ENCODE results near the gene CD48.

The CD48 gene

DNA sequence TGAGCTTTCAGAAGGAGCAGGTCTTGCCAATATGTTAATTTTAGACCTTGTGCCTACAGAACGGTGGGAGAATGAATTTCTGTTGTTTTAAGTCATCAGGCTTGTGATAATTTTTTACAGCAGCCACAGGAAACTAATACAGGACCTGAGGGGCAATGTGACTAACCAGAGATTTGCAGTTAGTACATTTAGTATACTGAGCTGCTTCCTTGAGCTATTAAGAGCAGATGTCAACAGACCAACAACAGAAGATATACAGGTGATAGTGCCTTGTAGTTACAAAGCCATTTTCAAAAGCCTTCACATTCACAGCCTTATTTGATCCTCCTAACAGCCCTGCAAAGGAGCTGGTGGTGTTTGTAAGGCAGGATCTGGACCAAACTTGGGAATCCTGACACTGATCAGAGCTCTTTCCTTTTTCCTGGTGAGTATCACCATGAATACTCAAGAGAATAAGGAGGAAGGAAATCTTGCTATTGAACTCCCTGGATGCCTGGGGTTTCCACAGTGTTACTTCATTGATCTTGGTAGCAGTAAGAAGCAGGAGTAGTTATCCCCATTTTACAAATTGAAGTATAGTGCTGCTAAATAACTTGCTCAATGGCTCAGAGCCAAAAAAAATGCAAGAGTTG lies 60.1 kb downstream of the CD48 start:
- DNase-seq, result no peak

DNA sequence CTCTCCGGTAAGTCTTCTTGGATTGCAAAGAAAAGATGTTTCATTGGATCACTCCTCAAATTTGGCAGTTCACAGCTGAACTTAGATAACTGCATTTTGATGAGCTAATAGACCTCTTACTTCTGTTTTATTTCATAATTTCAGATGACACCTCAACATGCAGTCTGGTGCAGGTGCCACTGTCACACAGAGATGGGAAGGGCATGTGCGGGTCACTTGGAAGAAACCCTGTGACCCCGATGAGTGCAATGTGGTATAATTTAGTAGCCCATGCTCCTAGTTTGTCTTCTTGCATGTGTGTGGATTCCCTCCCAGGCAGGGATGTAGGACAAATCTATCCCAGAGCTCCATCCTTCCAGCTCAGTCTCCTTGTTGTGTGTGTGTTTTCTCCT lies 64.3 kb downstream of the CD48 start:
- no peak for DNase-seq

DNA sequence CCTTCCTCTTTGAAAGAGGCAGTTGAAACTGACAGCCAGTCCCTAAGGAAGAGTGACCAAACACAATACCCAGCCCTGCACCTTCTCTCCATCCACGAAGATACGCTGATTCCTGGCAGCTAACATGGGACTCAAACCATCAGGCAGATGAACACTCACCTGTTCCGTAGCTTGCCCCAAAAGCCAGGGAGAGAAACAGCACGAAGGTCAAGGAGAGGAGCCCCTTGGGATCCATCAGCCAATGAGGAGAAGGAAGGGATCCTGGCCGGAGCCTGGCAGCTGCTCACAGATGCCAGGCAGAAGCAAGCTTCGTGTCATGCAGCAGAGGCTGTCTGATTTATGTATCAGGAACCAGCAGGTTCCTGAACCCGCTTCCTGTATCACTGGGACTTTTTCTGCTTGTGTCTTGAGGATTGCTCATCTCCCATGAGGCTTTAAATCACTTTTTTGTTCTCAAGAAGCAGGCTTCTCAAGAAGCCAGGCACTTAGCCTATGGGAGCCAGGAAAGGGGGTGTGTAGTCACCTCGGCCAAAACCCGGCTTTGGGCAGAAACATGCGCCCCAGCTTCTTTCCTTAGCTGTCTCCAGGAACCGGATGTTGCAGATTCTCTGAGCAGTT lies 64.8 kb downstream of the CD48 start, which contains the start of gene SLAMF1:
SLAMF1 (minus strand) TSS at position 334 of the 618 bp plus-strand sequence; CDS start at position 235, 99 bp downstream.
- no peak for DNase-seq

DNA sequence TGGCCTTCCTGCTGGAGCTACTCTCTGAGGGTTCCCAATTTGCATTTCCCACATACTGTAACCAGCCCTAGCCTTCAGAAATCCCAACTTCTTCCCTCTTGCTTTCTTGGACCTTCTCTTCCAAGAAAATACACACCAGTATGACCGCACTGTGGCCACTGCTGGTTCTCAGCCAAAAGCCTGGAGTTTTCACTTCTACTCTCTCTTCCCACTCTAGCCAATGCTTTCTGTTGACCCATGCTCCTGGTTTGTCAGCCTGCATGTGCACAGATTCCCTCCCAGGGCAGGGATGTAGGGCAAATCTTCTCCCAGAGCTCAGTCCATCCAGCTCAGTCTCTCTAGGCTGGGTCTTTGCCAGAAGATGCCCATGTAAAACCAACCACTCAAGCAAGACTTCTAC lies 65.4 kb downstream of the CD48 start:
- DNase-seq, result no peak

DNA sequence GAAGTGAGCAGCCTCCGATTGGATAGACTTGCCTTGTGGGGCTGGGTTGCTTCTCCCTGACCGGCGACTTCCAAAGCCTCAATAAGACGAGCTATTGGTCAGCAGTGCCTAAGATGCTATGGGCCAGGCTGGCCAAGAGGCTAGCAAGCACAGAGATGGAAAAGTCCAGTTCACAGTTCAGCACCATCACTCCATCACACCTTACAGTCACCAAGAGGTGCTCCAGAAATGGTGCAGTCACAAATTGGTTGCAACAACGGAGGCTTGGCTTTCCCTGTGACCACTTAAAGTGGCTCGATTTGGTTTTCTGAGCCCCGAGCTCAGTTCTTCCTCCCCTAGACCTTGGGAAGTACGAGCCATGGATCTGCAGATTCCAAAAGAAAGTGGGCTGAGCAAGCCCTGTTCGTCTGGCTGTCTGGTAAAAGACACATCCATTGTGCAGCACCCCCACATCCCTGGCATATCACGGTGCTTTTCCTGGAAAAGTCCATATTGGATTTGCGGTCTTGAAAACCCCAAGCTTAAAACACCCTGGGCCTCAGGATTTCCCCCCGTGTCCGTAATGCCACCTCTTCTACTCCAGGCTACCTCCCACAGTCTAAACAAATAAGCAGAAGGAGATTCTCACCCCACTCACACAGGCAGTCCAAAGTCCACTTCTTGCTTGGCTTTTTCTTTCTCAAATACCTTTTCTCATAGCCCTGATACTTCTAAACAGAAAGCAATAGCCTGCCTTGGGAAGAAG lies 66.1 kb downstream of the CD48 start:
- no peak for DNase-seq

DNA sequence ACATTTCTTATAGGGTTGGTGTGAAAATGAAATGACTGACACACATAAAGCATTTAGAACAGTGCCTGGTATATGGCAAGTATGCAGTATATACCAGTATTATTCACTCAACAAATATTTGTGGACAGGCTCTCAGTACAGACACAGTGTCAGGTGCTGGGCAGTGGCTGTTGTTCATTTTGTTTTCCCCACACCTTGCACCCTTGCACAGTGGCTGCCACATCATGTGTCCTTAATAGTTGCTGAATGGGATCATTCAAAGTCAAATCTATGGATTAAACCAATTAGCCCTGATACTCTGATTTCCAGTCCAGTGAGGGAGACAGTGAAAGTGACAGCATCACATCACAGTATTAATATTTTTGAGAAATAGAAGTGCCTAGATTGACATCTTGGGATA lies 67.2 kb downstream of the CD48 start:
- DNase-seq, result no peak

DNA sequence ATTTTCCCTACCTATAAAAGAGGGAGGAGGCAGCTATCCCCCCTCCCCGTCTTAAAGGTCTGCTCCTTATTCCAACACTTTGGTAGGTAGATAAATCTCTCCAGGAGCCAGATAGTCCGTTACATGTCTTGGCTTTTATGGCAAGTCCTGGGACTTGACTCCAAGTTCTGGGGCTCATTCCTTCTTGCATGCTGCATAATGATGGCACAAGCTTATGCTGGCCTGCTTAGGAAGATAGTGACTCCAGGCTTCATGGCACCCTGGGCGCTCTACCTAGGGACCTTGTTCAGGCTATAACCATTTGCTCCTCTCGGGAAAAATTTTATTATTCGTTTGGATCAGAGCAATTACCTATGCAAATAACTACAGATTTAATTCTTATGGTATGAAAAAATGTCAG lies 68.5 kb downstream of the CD48 start:
- no peak for DNase-seq

DNA sequence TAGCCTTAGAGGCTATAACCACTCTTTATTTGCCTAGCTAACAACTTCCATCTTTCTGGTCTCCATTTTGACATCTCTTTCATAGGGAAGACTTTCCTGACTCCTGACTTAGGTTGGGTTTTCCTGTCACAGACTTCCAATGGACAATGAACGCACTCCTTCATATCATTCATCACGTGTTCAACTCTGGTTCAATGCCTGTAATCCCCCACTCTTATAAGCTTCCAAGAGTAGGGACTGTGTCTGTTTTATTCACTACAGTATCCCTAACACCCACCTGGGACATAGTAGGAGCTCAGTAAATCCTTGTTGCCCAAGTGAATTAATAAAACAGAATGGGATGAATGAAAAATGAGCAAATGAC lies 69.4 kb downstream of the CD48 start:
- DNase-seq, result no peak

DNA sequence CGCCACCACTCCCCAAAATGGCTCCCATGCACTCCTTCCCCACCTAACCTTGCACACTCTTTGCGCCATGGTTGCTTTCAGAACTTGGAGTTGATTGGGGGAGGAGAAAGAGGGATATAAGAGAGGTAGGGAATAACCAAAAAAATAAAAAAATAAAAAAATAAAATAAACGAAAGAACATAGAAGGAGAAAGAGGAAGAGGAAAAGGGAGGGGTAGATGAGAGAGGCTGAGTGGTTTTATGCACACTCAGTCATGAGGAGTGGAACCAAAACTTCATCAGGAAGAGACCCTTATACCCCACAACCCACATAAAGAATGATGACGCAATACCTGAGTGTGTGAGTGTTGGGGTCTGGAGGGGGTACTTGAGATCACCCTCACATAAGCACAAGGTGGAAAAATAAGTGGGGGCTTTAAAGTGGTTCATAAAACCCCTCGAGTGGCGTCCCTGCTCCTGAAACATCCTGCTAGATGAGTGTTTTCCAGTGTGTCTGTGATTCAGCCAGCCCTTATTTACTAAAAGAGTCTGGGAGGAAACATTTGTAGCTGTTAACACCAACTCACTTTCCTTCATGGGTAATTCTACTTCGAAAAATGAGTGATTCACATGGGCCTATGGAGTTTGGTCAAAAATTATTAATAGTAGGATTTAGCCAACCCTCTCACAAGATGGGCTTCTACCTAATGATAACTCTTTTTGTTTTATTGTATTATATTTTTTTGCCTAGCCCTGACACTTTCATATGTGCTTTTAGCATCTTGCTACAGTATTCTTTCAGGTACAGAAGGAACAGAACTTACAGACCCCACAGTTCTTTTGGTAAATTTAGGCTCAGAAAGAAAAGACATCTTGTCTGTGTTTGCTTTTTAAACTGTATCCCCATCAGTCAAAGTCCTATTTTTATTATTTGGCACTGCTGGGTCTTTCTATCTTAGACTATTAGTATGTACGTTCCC lies 70.0 kb downstream of the CD48 start:
- no peak for DNase-seq

DNA sequence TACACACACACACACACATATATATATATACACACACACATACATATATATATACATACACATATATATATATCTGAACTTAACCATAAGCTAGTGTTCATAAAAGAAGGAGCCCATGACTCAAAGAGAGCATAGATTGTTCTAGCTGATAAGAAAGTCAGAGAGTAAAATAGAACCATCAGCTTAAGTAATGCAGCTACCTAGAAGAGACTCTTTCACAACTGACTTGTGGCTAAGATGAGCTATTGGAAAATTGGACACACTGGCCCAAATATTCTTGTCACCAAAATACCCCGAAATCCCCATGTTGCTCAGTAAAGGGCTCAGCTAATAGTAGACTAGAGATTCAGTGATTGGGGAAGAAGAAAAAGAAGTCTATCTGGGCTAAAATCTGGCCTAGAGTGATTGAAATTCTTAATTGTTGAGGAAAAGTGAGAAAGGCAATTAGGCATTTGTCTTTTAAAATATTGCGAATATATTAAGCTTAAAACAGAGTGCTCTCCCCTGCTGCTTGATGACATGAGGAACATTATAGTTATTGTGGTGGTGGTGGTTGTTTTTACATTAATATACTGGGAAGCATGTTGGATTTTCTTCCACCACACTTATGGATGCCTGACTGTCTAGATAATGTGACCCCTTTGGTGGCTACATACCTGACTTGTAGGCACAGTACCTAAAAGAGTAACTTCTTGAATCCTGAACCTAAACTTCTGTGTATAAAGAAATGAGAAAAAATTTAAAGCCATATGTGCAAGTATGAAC lies 71.1 kb downstream of the CD48 start:
- no peak for DNase-seq

DNA sequence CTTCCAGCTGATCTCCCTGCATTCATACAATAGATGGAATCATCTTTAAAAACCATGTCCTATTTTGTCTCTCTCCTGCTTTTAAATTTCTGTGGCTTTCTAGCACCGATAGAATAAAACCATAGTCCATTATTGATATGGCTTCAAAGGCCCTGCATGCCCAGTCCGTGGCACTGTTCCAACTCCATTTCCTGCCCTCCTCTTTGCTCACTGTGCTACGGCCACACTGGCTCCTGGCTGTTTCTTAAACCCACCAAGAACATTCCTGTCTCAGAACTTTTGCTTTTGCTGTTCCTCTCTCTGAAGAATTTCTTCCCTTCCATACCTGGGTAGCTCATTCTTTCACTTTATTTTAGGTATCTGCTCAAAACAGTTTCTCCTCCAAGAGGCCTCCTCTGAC lies 72.0 kb downstream of the CD48 start:
- no peak for DNase-seq

DNA sequence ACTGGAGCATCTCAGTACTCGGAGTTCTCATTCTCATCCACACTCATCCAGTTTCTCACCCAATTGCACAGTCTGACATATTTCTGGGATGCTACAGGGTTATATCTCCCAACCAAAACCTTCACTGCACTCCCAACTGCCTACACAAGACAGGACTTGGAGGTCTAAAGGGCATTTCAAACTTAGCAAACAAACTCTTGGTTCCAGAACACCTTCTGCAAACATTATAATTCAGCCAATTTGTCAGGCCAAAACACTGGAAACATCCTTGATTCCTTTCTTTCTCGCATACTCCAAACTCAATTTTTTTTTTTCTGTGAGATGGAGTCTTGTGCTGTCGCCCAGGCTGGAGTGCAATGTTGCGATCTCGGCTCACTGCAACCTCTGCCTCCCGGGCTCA lies 72.7 kb downstream of the CD48 start:
- DNase-seq, result no peak

DNA sequence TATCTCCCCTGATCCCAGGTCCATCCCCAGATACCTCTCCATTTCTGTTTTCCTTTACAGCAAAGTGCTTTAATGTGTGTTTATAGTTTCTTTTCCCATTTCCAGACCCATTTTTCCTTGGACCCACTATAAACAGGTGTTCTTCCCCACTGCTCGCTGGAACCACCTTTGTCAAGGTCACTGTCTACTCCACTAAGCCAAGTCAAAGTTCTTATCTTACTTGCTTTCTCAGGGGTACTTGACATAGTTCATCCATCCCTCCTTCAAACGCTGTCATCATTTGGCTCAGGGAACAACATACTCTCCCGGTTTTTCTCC lies 73.1 kb downstream of the CD48 start:
- no peak for DNase-seq

DNA sequence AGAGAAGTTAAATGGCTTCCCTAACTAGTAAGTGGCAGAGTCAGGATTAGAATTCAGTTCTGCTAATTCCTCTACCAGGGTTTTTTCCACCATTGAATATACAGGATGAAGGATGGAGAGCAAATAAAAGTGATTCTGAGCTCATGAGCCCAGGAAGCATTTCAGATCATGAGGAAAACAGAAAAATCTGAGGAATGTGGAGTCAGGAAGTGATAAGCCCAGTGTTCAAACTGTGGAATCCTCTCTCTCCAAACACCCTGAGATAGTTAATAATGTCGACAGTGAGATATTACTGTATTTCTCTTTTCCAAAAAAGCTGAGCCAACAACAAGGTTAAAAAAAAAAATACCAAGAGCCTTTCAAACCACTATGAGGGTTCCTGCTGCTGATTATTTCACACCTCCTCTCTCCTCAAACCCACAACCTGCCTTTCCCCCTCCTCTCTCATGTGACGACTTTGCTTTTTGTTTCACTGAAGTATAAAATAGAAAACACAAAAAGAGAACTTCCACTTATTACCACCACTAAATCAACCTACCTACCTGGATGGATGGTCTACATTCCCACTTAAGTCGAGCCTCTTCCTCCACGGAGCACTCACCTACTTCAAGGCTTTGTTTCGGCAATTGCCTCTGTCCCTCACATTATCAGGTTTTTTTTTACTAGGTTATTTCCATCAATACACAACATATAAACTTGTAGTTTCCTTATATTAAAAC lies 73.6 kb downstream of the CD48 start:
- no peak for DNase-seq

DNA sequence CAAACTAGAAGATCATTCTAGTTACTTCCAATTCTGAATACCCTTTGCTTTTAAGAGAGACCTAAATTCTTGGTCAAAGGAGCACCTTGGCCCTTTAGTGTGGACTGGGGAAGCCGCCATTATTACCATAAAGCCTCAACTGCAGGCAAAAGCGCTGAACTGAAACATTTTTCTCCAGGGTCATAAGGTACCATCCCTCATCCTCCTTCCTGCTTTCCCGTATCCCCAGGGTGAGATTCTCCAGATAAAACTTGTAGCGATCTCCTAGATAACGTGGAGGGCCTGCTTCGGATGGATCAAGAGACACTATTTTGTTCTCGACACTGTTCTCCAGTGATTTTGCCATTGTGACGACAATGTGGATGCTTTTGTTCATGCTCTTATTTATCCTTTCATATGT lies 74.6 kb downstream of the CD48 start:
- DNase-seq, result no peak

DNA sequence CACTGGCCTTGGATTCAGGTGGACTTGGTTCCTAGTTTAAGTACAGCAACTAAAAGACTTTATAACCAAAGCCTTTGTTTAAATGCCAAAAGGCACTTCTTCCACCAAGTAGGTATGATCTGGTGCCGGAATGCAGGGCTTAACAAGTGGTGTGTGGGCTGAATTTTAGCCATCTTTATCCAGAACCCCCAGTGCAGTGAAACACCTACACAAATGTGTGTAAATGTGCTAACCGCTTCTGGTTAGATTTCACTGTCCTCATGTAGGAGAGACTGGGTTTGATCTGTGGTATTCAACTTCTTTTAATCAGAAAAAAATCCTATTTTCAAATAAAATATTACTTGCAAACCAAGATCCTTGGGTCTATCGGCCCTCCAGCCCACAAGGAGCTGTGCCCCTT lies 75.1 kb downstream of the CD48 start:
- DNase-seq, result no peak

DNA sequence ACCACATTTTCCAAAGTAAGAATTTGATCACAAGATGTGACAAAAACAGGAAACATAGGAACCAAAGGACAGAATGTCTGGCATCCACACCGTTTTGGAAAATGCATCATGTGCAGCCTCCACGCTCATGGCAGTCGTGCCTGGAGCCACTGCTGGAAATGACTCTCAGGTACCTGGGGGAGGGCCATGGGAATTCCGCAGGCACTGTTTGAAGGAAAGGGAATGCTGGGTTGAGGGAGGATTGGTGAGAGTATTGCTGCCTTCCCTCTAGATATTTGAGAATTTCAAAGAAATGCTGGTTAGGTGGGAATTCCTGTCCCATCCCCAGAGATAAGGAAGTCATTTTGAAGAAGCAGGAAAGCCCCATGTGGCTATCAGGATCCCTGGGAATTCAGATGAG lies 75.5 kb downstream of the CD48 start:
- no peak for DNase-seq

DNA sequence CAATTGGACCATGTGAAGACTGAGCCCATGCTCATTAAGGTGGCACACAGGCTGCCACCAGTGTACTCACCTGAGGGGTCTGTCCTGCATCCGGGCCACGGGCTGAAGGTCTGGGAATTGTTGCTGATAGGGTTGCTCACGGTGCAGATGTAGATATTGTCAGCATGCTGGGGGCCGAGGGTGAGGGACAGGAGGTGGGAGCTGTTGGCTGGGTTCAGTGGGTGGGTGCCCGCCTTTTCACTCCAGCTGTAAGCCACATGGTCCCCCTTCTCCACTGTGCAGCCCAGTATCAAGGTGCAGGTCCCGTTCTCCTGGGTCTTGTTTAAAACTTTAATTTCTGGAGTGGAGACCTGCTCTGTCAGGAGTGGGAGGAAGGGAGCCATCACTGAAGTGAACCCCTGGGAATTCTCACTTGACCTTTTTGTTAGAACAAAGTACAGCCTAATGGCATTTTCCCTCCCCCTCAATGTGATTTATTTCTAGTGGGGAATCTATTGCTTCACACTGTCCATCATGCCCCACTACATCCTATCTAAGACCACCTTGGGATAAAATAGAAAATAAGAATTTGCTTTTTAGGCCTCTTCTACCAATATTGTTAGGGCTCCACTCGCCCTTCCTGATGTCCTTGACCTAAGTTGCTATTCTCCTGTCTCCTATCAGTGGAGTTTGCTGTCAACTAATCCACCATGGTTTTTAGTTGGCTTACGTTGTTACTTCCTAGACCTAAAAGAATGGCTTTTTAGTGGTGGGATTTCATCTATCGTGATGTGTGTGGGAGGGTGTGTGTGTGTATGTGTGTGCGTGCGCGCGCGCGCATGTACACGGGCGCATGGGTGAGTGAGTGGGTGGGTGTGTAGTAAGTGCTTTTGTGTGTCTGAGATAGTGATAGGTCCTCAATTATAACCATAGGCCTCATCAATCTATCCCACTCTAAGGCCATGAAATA lies 76.8 kb downstream of the CD48 start:
- DNase-seq, result no peak

DNA sequence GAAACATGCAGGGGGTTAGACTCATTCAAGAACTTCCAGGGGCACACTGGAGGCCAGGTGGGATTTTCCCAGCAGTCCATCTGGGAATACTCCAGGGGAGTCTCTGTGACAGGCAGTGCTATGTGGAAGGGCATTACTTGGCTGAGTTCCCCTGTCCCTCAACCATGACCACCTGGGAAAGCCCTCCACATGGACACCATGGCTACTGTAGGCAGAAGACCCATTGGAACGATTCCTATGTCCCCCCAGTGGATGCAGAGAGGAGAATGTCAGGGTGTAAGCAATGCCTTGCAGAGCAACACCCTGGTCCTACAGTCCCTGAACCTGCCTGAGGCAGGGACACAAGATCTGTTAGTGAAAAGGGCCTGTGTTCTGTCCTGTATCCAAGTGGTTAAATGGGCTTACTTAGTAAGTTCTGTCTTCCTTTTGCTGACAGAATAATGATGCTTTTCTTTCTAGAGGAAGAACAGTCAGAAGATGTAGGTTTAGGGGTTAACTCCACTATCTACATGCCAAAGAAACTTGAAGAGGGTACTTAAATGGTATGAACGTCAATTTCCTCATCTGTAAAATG lies 78.2 kb downstream of the CD48 start:
- DNase-seq, result no peak

DNA sequence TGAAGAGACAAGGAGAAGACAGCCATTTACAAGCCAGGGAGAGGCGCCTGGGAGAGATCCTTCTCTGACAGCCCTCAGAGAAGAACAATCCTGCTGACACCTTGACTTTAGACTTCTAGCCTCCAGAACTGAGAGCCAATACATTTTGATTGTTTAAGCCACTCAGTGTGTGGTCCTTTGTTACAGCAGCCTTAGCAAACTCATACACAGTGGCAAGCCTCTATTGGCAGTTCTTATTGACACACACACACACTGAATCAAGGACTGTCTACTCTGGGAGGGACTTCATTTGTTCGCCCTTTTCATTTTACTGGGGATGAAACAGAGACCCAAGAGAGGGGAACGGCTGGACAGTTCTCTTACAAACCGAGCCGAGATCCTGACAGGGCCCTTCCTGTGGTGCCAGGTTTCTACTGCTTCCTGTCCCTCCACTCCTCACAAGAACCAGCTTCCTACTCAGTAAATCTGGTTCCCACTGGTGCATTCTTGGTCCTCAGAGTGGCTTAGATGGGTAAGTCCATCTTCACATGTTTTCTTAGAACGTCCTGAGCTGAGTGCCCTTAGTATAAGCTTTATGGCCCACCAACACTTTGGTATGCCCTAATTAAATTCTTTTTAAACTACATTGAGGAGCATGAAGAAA lies 79.5 kb downstream of the CD48 start:
- no peak for DNase-seq
